ENCODE data around the gene ERBB2.

- TF ChIP-seq POLR2A (IDR thresholded peaks at IDR 0.05): no peak
- TF ChIP-seq, protein P1, sequence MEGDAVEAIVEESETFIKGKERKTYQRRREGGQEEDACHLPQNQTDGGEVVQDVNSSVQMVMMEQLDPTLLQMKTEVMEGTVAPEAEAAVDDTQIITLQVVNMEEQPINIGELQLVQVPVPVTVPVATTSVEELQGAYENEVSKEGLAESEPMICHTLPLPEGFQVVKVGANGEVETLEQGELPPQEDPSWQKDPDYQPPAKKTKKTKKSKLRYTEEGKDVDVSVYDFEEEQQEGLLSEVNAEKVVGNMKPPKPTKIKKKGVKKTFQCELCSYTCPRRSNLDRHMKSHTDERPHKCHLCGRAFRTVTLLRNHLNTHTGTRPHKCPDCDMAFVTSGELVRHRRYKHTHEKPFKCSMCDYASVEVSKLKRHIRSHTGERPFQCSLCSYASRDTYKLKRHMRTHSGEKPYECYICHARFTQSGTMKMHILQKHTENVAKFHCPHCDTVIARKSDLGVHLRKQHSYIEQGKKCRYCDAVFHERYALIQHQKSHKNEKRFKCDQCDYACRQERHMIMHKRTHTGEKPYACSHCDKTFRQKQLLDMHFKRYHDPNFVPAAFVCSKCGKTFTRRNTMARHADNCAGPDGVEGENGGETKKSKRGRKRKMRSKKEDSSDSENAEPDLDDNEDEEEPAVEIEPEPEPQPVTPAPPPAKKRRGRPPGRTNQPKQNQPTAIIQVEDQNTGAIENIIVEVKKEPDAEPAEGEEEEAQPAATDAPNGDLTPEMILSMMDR (IDR thresholded peaks at IDR 0.05): no peak
Observed at GRCh38 chr17:39706383-39706782, 6.5 kb downstream of the ERBB2 start.
